GM19468 (cell line): ENCODE data around the gene SUSD4.

Source experiments
- ATAC-seq: cut with Tn5 transposase; IDR thresholded peaks from one replicate; pipeline ENCODE4 v1.9.1; 2021; ENCODE audit warnings: mild to moderate bottlenecking, moderate library complexity, moderate number of reproducible peaks; ENCODE audit not compliant: unreplicated experiment; ENCODE audit errors: extremely low read depth

The SUSD4 gene

DNA sequence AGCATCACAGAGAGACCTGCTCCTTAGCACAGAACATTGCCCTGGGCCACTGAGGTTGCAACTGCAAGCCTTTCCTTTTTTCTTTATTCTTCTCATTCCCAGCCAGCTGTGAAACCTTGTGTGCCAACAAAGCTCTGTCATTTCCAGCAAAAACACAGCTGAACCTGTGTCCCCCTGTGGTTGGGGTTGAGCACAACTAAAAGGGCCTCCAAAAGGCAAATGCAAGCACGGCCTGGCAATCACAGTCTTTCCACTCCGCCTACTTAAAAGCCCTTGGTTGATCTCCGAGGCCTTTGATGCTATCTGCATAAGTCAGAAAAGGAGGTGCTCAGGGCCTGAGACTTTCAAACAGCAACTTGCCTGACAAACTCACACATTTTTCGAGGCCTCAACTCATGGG is 32.7 kb downstream of the SUSD4 start:
- ATAC-seq = no peak

DNA sequence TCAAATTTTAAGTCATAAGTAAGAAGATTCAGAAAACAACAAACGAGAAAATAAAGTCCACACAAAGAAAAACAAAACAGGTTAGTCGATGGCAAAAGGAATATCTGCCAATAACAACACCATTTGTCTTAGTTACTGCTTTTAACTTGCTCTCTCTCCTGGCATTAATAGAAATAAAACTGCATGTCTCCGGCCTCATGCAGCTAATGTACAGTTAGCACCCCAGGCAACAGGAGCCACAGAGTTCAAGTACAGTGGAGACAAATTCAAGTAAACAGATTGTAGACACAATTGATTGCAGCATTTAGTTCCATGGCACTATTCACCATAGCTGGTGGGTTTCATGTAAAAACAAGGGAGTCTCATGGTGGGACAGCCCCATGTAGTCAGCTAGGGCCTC is 33.5 kb downstream of the SUSD4 start:
- no peak for ATAC-seq

DNA sequence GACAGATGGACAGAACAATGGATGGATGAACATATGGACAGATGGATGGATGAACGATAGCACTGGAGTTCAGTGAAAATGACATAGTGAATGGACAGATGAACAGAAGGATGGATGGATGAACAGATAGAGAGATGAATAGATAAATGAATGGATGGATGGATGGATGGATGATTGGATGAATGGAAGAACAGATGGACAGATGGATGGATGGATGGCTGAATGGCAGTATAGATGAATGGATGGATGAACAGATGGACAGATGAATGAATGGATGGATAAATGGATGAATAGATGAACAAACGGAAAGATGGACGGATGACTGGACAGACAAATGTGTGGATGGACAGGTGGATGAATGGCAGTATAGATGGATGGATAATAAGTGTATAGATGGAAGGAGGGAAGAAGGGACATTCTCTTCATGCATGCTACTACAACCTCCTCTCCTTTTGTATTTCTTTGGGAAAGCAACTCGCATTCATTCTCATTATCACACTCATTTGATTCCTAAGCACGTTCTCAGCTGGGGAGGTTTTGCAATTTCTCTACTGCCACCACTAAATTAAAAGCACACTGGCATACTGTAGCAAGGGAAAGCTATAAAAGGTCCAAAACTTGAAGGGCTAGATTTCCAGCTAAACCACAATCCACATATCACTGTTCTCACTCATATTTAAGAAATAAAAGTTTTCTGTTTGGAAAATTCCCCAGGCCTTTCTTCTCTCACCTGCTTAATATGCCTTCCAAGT is 34.1 kb downstream of the SUSD4 start:
- ATAC-seq = no peak

DNA sequence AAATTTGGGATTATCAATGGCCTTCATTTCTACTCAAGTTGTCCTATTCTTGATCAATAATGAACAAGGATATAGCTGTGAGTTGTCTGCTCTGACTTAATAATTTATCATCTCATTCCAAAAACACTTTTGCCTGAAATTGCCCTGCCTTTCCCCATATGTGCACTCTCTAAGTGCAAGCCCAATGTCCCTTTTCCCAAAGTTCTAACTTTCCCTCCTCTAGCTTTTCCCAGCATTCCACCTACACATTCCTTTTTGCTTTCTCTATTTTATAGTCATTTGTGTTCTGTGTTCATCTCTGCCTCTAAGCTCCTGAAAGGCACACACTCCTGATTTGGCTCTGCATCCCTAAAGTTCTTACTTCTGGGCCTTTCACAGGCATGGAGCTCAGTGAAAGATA is 34.7 kb downstream of the SUSD4 start:
- ATAC-seq = no peak

DNA sequence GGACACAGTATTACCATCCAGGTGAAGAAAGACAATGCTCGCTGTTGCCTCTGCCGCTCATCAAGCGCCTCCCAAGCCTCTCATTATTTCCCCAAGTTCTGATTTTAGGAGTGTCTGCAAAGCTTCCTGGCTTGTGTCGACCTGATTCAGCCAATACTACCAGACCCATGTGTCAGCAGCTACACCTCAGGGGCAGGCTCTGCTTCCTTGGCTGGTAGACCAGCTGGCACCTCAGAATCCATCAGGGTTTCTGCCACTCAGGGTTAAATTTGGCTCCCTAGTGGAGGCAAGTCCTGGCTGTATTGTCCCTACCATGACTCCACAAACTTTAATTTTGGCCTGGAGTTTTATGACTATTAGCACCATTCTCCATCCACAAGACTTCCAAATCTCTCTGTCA is 35.4 kb downstream of the SUSD4 start:
- no peak for ATAC-seq

DNA sequence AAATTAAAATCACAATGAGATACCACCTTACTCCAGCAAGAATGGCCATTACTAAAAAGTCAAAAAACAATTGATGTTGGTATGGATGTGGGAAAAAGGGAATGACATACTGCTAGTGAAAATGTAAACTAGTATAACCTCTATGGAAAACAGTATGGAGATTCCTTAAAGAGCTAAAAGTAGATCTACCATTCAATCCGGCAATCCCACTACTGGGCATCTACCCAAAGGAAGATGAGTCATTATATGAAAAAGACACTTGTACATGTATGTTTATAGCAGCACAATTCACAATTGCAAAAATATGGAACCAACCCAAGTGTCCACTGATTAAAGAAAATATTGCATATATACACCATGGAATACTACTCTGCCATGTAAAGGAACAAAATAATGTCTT is 37.2 kb downstream of the SUSD4 start:
- ATAC-seq = no peak

DNA sequence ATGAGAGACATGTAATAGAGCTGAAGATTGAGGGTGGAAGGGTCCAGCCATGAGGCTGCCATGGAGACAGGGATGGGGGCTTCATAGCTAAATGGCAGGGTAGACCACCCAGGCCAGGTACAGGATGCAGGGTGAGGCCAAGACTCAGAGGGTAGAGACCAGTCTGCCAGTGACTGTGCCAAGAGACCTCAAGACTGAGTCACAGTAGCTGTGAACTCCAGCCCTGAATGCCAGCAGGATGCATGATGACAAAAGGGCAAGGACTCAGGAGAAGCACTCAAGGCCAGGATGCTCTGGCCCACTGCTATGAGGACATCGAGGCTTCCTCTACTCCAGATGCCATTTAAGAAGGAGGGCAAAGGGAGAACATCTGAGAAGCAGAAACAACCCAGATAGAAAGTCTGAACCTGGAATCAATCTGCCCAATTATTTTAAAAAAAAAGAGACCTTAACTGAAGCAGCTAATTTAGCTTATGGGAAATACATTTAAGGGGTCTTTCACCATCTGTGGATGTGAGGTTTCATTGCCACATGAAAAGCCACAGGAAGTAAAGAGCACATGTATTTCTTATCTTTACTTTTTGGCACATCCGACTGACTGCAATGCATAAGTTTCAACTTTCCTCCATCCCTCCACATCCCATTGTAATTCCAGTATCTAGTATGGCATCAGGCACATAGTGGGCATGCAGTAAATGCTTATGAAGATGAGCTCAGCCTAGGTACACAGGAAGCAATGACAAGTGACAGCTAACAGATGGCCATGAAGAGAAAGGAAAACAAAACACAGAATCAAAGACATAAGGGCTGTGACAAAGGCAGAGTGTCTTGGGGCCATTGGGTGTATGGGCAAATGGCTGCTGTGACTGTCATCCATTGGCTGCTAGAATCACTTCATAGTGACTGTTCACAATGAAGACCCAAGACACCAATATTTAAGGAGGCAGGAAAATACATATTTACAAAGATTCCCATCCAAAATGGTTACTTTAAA is 40.2 kb downstream of the SUSD4 start:
- ATAC-seq = no peak

DNA sequence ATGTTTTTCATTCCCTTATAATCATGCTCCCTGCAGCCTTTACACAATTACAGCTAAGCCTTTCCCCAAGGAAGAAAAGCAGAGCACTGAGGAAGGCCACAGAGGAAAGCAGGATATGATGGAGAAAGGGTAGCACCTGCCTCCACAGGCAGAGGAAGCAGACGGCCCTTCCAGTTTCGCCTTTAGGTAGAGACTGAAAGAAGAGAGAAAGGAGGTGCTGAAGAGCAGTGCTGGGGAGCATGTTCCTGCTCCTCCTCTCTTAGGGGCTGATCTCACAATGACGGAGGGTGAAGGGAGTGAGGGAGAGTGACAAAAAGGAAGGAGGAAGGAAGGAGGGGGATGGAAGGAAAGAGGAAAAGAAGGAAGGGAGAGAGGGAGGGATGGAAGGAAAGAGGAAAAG is 41.1 kb downstream of the SUSD4 start:
- ATAC-seq = no peak

DNA sequence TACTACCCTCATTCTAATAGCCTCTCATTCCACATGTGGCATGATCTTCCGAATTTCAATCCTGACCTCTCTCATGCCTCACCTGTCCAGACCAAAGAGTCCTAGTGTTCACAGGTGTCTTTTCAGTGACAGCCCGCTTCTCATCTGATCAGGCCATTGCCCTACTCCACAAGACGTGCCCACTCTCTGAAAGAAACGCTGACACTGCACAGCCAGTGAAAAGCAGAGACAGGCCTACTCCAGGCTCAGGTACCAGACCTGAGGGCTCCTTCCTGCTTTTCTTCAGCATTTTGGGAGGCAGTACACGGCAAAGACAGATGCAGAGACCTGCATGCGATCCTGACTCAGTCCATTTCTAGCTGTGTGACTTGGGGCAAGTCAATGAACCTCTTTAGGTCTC is 43.0 kb downstream of the SUSD4 start:
- no peak for ATAC-seq

DNA sequence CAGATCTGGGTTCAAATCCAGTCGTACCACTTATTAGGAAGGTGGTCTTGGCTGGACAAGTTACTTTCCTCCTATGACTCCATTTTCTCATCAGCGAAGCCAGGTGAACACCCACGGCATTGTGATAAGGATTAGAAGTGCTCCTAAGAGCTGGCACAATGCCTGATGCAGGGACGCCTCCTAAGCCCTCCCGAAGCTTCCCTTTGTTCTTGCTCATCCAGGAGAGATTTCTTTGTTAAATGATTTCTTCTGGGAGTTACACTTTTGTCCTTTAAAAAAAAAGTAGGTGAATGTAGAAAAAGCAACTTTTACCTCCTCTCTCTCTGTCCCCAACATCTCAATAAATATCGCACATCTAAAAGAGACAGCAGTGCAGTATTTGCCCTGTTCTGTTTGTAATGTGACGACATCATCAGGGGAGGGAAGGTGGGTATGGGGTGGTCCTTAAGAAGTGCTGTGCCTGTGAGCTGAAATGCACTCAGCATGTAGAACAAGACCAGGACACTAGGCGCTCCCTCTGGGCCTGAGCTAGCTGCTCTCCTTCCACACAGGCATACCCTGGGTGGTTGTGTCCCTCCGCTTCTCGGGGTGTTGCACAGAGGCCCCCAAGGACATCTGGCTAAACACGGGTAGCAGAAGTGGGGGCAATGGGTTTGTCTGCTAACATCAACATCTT is 43.9 kb downstream of the SUSD4 start:
- ATAC-seq = no peak

DNA sequence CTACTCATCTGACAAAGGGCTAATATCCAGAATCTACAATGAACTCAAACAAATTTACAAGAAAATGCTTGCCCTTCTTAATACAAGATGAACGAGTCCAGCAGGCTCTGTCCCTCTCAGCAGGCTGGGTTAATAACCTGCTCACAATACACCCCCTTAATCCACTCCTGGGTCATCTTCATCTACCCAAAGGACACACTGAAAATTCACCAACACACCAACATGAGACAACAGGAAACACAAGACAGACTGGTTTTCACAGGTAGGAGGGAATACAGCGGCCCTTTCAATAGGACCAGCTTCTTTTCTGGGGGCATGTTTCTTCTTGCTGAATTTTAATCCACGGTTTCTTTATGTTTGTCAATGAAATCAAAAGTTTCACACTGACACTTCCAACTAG is 44.6 kb downstream of the SUSD4 start:
- no peak for ATAC-seq

DNA sequence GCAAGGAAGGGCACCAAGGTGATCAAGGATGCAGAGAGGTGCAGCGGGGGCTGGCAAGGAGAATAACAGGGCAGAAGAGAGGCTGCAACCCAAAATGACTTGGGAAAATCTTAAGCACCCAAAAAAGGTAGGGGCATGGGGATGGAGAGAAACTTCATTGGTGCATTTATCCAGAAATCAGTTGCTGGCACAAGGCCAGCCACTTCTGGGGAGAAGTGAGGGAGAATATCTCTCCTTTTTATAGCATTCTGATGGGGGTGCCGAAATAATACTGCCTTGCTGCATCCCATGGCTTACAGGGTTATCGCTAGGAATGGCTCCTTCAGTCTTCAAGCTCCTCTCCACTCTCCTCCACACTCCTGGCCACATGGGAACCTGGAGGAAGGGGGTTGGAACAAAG is 47.9 kb downstream of the SUSD4 start:
- ATAC-seq = no peak

DNA sequence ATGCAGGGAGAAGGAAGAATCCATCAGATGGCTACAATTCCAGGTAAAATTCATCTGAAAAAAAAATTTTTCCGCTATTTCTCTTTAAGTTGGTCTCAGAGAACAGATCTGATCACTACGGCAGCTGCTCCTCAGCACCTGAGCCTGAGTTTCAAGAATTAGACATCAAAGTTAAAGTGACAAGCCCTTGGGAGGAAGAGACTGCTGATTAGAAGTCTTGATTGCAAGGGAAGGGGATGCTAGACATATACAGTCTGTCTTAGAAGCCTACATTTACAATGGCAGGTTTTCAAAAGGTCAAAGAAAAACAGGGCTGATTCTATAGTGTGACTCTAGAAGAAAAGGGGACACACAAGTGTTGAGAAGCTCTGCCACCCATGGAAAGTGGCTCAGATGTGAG is 48.3 kb downstream of the SUSD4 start:
- no peak for ATAC-seq

DNA sequence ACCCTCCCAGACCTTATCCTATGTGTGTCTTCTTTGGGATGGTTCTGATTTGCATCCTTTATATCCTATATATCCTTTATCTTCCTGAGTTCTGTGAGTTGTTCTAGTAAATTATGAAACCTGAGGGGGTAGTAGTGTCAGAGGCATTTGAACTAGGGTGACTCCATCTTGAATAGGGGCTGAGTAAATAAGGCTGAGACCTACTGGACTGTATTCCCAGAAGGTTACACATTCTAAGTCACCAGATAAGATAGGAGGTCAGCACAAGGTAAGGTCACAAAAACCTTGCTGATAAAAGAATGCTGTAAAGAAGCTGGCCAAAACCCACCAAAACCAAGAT is 50.6 kb downstream of the SUSD4 start:
- ATAC-seq = no peak

DNA sequence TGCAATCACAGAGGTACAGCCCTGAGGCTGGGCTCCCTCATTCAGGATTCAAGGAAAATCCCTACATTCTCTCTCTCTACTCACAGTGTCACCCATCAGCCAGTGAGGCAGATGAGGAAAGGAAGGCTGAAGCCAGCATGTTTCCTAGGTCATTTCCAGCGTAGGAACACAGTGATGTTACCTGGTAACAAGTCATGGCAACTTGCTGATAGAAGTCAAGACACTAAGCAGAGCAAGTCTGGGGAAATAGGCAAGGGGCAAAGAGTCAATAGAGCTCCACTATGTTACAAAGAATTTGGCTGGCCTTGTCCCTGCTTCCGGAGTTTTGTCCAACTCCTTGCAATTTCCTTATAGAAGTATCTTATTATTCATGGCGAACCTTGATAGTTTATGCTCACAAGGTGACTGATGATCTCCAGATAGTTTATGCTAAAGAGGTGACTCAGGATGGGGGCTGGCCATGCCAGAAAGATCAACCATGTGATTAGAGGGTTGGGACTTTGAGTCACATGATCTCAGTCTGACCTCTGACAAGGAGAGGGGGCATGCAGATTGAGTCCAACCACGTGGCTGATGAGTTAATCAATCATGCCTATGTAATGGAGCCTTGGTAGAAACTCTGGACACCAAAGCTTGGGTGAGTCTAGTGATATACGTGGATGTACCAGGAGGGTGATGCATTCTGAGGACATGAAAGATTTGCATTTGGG is 51.1 kb downstream of the SUSD4 start:
- no peak for ATAC-seq

DNA sequence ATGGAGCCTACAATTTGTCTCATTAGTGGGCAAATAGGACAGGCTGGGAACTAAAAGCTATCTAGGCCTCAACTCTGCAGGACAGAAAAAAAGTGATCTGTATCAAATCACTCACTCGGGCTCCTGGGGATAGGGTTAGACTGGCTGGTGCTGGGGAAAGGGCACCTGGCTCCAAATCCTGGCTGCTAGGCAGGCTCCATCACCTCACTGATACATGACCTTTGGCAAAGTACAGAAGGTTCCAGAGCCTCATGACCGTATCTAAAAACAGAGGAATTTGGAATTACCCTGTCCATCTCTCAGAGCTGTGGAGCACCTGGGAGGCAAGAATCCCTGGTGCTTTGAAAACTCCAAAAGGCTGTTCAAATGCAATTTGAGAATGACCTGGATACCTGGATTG is 51.7 kb downstream of the SUSD4 start:
- ATAC-seq = no peak

DNA sequence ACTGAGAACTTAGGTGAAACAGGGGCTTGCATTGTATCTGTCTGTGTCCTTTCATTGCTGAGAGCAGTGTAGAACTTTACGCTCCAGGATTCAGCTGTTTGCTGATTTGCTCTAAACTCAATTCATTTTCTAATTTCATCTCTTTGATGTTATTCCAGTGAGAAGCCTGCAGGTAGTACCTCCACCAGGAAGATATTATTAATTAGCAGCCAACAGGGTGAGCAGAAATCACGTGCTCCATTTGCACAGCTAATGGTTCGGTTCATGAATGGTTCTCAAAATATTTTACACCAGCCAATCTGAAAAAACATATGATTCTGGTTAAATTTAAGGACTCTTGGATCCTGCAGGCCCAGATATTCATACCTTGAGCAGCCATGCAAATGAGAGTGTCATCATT is 52.1 kb downstream of the SUSD4 start:
- ATAC-seq = no peak

DNA sequence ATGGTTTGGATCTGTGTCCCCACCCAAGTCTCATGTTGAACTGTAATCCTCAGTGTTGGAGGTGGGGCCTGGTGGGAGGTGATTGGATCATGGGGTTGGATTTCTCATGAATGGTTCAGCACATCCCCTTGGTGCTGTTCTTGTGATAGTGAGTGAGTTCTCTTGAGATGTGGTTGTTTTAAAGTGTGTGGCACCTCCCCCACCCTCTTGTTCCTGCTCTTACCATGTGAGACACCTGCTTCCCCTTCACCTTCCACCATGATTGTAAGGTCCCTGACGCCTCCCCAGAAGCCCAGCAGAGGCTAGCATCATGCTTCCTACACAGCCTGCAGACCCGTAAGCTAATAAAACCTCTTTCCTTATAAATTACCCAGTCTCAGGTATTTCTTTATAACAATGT is 55.8 kb downstream of the SUSD4 start:
- ATAC-seq = no peak

DNA sequence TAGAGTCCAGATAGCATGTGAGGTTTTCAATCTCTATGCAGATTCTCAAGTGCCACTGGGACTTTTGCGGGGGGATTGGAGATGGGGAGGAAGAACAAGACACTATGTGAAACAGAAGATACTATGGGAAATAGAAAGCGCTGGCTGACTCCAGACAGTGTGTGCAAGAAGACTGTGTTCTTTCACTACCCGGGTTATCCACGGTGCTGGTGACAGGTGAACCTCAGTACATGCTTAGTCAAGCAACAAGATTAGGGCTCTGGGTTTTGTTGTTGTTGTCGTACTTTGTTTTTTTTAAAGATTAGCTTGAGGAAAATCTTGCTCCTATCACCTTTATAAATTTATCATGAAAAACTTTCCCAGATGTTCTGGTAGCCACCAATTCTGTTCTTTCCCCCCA is 56.4 kb downstream of the SUSD4 start:
- ATAC-seq = no peak

DNA sequence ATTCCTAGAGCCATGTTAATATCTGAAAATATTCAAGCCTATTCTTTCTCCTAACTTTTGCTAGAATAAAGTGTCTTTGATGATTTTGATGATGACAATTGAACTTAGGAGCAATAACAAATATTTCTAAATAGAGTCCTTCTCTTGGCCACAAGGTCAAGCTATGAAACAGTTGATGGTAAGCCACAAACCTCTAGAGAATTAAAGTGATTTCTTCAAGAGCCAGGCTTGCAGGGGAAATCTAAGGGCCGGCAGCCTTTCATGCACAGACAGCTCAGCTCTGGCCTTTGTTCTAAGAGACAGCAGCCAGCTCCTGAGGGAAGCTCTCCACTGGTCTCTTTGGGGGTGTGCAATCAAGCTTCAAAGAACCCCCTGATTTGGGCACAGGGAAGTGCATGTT is 59.0 kb downstream of the SUSD4 start:
- no peak for ATAC-seq
